Uterus (tissue), 4 donors: Measurements from ENCODE around the gene FKBP2. TPM values are rescaled to one million over a fixed set of nuclear protein-coding genes. Genes with fewer than 3 reads are reported as not detected.

Source experiments
- DNase-seq, 2 donors: peaks; one replicate each; pipeline ENCODE4 v3.0.0-alpha.2; 2019 to 2020
- H3K27ac ChIP-seq, 2 donors: fragments of 200-600 bp; sonication (generic); 1 replicate in 1 of 2; 2 replicates in 1 of 2; pipeline ENCODE4 v1.5.1; 2016 to 2018
- H3K27me3 ChIP-seq, 2 donors: fragments of 200-600 bp; sonication (generic); one replicate each; pipeline ENCODE4 v1.5.1; 2018 to 2019; ENCODE audit warnings: control low read depth in 1 of 2
- H3K36me3 ChIP-seq, 2 donors: fragments of 200-600 bp; sonication (generic); one replicate each; pipeline ENCODE4 v1.5.1; 2019; ENCODE audit warnings: control low read depth in 1 of 2
- H3K4me1 ChIP-seq, 2 donors: fragments of 200-600 bp; sonication (generic); one replicate each; pipeline ENCODE4 v1.5.1; 2018 to 2019; ENCODE audit warnings: control low read depth in 1 of 2
- H3K4me3 ChIP-seq, 2 donors: fragments of 200-600 bp; sonication (generic); 1 replicate in 1 of 2; 2 replicates in 1 of 2; pipeline ENCODE4 v1.5.1; 2018 to 2019; ENCODE audit warnings: mild to moderate bottlenecking in 1 of 2
- H3K9me3 ChIP-seq, 2 donors: fragments of 200-600 bp; sonication (generic); one replicate each; pipeline ENCODE4 v1.5.1; 2019; ENCODE audit warnings: control low read depth in 1 of 2
- CTCF ChIP-seq, 4 experiments: fragments of 200-600 bp in 2 of 4; fragments of 450-650 bp in 2 of 4; sonication (generic) in 2 of 4; IDR thresholded peaks; one replicate each; pipeline ENCODE4 v1.5.1; 2016 to 2019; ENCODE audit warnings: antibody characterized with exemption in 4 of 4, mild to moderate bottlenecking in 2 of 4, moderate library complexity in 1 of 4
- POLR2A ChIP-seq, 2 donors: fragments of 450-650 bp; IDR thresholded peaks; one replicate each; pipeline ENCODE4 v1.6.1; 2016; ENCODE audit warnings: antibody characterized with exemption in 2 of 2, mild to moderate bottlenecking in 1 of 2, moderate library complexity in 1 of 2
- intact Hi-C: fragments of 100-400 bp; cut with DNase I; formaldehyde crosslinking; loops from one replicate; pipeline ENCODE4 v1.15.1; 2023; ENCODE audit warnings: low total_unique reads
- total RNA-seq, 4 donors: library from RNA; depleted of rRNA in 3 of 4; stranded (reverse); fragments of >200 nt in 3 of 4; gene quantifications; one replicate each; pipeline versions ENCODE4 v1.1.0 to v1.2.4, GENCODE V29; 2014 to 2023
- donor health status: DM: yes; HTN: yes; CAD: no.

FKBP2 gene
- total RNA-seq, 4 donors from 2014 or later = 22.3 to 74.0 (median 37.7) TPM

GRCh38 chr11:64275031-64275800, 34.3 kb downstream of the FKBP2 start:
- Histone ChIP-seq H3K27ac (no peak overlapping the region), H3K9me3 (no peaks in the 10 kb centered on the region), H3K27me3 (no peaks in the 10 kb centered on the region), H3K4me3 (no peak overlapping the region), H3K36me3 (no peaks in the 10 kb centered on the region), H3K4me1 (no peaks in the 10 kb centered on the region)
- DNase-seq = no peak
- TF ChIP-seq CTCF (IDR thresholded peaks at IDR 0.05) (no peak), POLR2A (IDR thresholded peaks at IDR 0.05) (no peak)
- intact Hi-C loops = no loop called here

DNA sequence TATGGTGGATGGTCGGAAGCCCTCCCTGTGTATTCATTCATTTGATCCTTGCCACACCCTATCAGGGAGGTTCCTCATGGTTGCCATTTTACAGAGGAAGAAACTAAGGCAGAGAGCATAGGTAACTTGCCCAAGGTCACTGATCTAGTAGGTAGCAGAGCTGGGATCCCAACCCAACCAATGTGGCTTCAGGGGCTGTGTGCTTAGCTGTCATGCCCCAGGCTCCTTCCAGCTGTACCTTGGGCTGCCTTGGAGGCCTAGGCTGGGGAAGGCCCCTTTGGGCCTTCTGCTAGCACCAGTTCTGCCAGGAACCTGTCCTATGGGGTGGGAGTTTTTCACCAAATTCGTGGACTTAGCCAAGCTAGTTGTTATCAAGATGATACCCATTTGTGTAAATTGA, 34.9 kb downstream of the FKBP2 start:
- H3K9me3 ChIP-seq = no peaks in the 10 kb centered on the region
- H3K4me1 ChIP-seq = no peaks in the 10 kb centered on the region
- no peak for DNase-seq
- TF ChIP-seq POLR2A (IDR thresholded peaks at IDR 0.05) = no peak
- TF ChIP-seq CTCF (IDR thresholded peaks at IDR 0.05) = no peak
- no peaks in the 10 kb centered on the region for H3K27me3 ChIP-seq
- H3K27ac ChIP-seq = no peak overlapping the region
- no peak overlapping the region for H3K4me3 ChIP-seq
- no peaks in the 10 kb centered on the region for H3K36me3 ChIP-seq
- intact Hi-C loops = no loop called here

DNA sequence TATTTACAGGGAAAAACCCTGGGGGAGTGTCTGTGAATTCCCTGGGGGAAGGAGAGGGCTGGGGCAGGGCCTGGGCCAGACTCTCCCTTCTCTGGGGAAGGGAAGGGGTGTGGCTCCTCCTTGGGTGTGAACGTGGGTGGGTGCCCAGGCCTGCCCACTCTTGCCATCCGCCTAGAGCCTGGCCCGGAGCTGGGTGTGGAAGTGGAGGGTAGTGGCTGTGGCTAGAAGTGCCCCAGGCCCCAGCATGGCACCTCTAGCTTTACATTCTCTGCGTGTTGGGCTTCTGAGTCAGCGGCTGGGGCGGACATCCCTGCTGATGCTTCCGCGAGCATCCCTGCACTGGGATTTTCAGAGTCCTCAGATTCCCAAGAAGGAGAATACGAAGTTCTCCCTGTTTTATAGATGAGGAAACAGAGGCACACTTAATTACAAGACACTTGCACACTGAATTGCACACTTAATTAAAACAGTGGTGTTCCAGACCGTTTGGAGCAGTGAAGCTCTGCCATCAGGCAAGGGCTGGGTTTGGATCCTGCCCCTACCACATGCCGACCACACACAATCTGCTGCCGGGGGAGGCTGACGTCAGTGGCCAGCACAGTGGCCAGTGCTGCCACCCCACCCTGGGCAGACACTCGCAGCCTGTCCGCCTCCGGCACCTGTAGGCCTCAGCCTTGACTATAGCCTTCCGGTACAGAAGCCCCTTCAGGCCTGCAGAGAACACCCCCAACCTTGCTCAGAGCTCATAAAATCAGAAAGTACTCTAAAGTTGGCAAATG, 35.9 kb downstream of the FKBP2 start:
- H3K27ac ChIP-seq = no peak overlapping the region
- H3K27me3 ChIP-seq = no peaks in the 10 kb centered on the region
- DNase-seq = no peak
- H3K36me3 ChIP-seq = no peaks in the 10 kb centered on the region
- intact Hi-C loops = no loop called here
- no peaks in the 10 kb centered on the region for H3K9me3 ChIP-seq
- H3K4me1 ChIP-seq = no peaks in the 10 kb centered on the region
- no peak overlapping the region for H3K4me3 ChIP-seq
- TF ChIP-seq CTCF (IDR thresholded peaks at IDR 0.05) = no peak
- TF ChIP-seq POLR2A (IDR thresholded peaks at IDR 0.05) = no peak

GRCh38 chr11:64278576-64279190, 37.8 kb downstream of the FKBP2 start:
- Histone ChIP-seq H3K4me3 (no peak overlapping the region), H3K9me3 (no peaks in the 10 kb centered on the region), H3K27ac (no peak overlapping the region), H3K4me1 (peaks cover 6% of the 10 kb centered on the region in 2 donors), H3K36me3 (no peaks in the 10 kb centered on the region), H3K27me3 (no peaks in the 10 kb centered on the region)
- intact Hi-C loops = no loop called here
- TF ChIP-seq CTCF (IDR thresholded peaks at IDR 0.05) (no peak), POLR2A (IDR thresholded peaks at IDR 0.05) (no peak)
- DNase-seq = no peak
